Measurements from ENCODE around the gene CXorf49. TPM values are rescaled to one million over a fixed set of nuclear protein-coding genes. Genes with fewer than 3 reads are reported as not detected.

CXorf49 gene
- polyA plus RNA-seq, 1 donor (not counting 4 experiments of a cell fraction or from before 2014, with no cell fraction given): not detected

- FAIRE-seq (no peak), DNase-seq (ENCODE audit: low read depth, low spot score) (no peak)
- TF ChIP-seq, protein P1, sequence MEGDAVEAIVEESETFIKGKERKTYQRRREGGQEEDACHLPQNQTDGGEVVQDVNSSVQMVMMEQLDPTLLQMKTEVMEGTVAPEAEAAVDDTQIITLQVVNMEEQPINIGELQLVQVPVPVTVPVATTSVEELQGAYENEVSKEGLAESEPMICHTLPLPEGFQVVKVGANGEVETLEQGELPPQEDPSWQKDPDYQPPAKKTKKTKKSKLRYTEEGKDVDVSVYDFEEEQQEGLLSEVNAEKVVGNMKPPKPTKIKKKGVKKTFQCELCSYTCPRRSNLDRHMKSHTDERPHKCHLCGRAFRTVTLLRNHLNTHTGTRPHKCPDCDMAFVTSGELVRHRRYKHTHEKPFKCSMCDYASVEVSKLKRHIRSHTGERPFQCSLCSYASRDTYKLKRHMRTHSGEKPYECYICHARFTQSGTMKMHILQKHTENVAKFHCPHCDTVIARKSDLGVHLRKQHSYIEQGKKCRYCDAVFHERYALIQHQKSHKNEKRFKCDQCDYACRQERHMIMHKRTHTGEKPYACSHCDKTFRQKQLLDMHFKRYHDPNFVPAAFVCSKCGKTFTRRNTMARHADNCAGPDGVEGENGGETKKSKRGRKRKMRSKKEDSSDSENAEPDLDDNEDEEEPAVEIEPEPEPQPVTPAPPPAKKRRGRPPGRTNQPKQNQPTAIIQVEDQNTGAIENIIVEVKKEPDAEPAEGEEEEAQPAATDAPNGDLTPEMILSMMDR (optimal IDR thresholded peaks at IDR 0.05 in 1 of 3, IDR thresholded peaks at IDR 0.05 in 1 of 3, conservative IDR thresholded peaks at IDR 0.05 in 1 of 3; ENCODE audit: extremely low read depth in 1 of 3, insufficient read depth in 2 of 3, low read length in 3 of 3): no peak
- no peak for TF ChIP-seq EZH2 (IDR thresholded peaks at IDR 0.05; ENCODE audit: low read length)
- Histone ChIP-seq H2AFZ (ENCODE audit: control insufficient read depth, low read length) (no peak overlapping the region), H3K4me2 (ENCODE audit: control insufficient read depth, extremely low read depth, insufficient read depth, low read depth, low read length) (no peak overlapping the region), H3K4me1 (ENCODE audit: control insufficient read depth, extremely low read depth, insufficient read depth, low read length) (peaks cover 18% of the 10 kb centered on the region), H3K79me2 (ENCODE audit: control insufficient read depth, insufficient read depth, low read length) (no peaks in the 10 kb centered on the region), H3K9me1 (ENCODE audit: control insufficient read depth, extremely low read depth, insufficient read depth, low read length) (no peaks in the 10 kb centered on the region), H3K4me3 (ENCODE audit: control insufficient read depth in 2 of 3, extremely low read depth in 1 of 3, insufficient read depth in 2 of 3, low read depth in 1 of 3, low read length in 3 of 3) (no peak overlapping the region), H3K9ac (ENCODE audit: control insufficient read depth, extremely low read depth, insufficient read depth, low read length) (no peak overlapping the region), H3K27me3 (ENCODE audit: control insufficient read depth, extremely low read depth, insufficient read depth, low read length) (no peaks in the 10 kb centered on the region), H3K36me3 (ENCODE audit: control insufficient read depth in 2 of 2, extremely low read depth in 1 of 2, insufficient read depth in 2 of 2, low read length in 2 of 2) (no peaks in the 10 kb centered on the region), H4K20me1 (ENCODE audit: control insufficient read depth, extremely low read depth, insufficient read depth, low read length) (no peaks in the 10 kb centered on the region), H3K27ac (ENCODE audit: control insufficient read depth, insufficient read depth, low read length) (no peak overlapping the region), H3K9me3 (ENCODE audit: control insufficient read depth, low read depth, low read length) (no peaks in the 10 kb centered on the region)
- dilution Hi-C loops (cut with MboI; ENCODE audit: extremely low pct_ligation_motif_present, low sequenced_read_pairs): no loop called here
Measured at GRCh38 chrX:71668248-71668595, 49.9 kb downstream of the CXorf49 start.

- H3K27me3 ChIP-seq (ENCODE audit: control insufficient read depth, extremely low read depth, insufficient read depth, low read length): no peaks in the 10 kb centered on the region
- H3K9me3 ChIP-seq (ENCODE audit: control insufficient read depth, low read depth, low read length): no peaks in the 10 kb centered on the region
- TF ChIP-seq, protein P1 (optimal IDR thresholded peaks at IDR 0.05 in 1 of 3, IDR thresholded peaks at IDR 0.05 in 1 of 3, conservative IDR thresholded peaks at IDR 0.05 in 1 of 3; ENCODE audit: extremely low read depth in 1 of 3, insufficient read depth in 2 of 3, low read length in 3 of 3): no peak
- TF ChIP-seq EZH2 (IDR thresholded peaks at IDR 0.05; ENCODE audit: low read length): no peak
- no peaks in the 10 kb centered on the region for H4K20me1 ChIP-seq (ENCODE audit: control insufficient read depth, extremely low read depth, insufficient read depth, low read length)
- H3K79me2 ChIP-seq (ENCODE audit: control insufficient read depth, insufficient read depth, low read length): no peaks in the 10 kb centered on the region
- DNase-seq (ENCODE audit: low read depth, low spot score) (no peak), FAIRE-seq (no peak)
- dilution Hi-C loops (cut with MboI; ENCODE audit: extremely low pct_ligation_motif_present, low sequenced_read_pairs): no loop called here
- H3K27ac ChIP-seq (ENCODE audit: control insufficient read depth, insufficient read depth, low read length): no peak within 1 kb of the TSS
- H3K4me3 ChIP-seq (ENCODE audit: control insufficient read depth in 2 of 3, extremely low read depth in 1 of 3, insufficient read depth in 2 of 3, low read depth in 1 of 3, low read length in 3 of 3): no peak within 1 kb of the TSS
- H3K36me3 ChIP-seq (ENCODE audit: control insufficient read depth in 2 of 2, extremely low read depth in 1 of 2, insufficient read depth in 2 of 2, low read length in 2 of 2): no peaks in the 10 kb centered on the region
- H3K9ac ChIP-seq (ENCODE audit: control insufficient read depth, extremely low read depth, insufficient read depth, low read length): no peak within 1 kb of the TSS
- peaks cover 18% of the 10 kb centered on the region for H3K4me1 ChIP-seq (ENCODE audit: control insufficient read depth, extremely low read depth, insufficient read depth, low read length)
- H3K9me1 ChIP-seq (ENCODE audit: control insufficient read depth, extremely low read depth, insufficient read depth, low read length): no peaks in the 10 kb centered on the region
- no peak within 1 kb of the TSS for H3K4me2 ChIP-seq (ENCODE audit: control insufficient read depth, extremely low read depth, insufficient read depth, low read depth, low read length)
- H2AFZ ChIP-seq (ENCODE audit: control insufficient read depth, low read length): no peak within 1 kb of the TSS
Measured at GRCh38 chrX:71667328-71668247, 50.5 kb downstream of the CXorf49 start, which contains the start of gene LOC101059915. Gene LOC101059915 (plus strand): TSS chrX:71667546.
